Measurements from ENCODE around the gene HEMK1. TPM values are rescaled to one million over a fixed set of nuclear protein-coding genes. Genes with fewer than 3 reads are reported as not detected.

Gene HEMK1
- total RNA-seq, 1 experiment from 2014 or later = 12.5 TPM

- H3K4me1 Mint-ChIP-seq = peaks cover 9 to 15% of the 10 kb centered on the region in 2 experiments
- Histone ChIP-seq H4K91ac (ENCODE audit: insufficient read length, low read depth, low read length) (no peak overlapping the region), H3K56ac (ENCODE audit: insufficient read length, low read depth, low read length) (no peak overlapping the region), H3K18ac (ENCODE audit: insufficient read length, low read depth, low read length) (no peak overlapping the region), H2BK20ac (ENCODE audit: low read depth, low read length, poor library complexity, severe bottlenecking) (no peak overlapping the region), H3T11ph (ENCODE audit: low read length) (no peak overlapping the region), H4K8ac (replicated peaks; ENCODE audit: insufficient read length, low read depth, low read length) (no peak overlapping the region), H3K9ac (ENCODE audit: extremely low read depth, insufficient read length, low read length) (no peak overlapping the region), H3K27ac (ENCODE audit: insufficient read length, low read depth, low read length) (no peak overlapping the region), H3K4me1 (ENCODE audit: insufficient read depth, low read length) (no peaks in the 10 kb centered on the region), H2BK12ac (ENCODE audit: insufficient read length, low read depth, low read length) (no peak overlapping the region), H4K5ac (ENCODE audit: insufficient read length, low read depth, low read length) (no peak overlapping the region), H2AK5ac (ENCODE audit: insufficient read length, low read length) (no peak overlapping the region), H3K14ac (ENCODE audit: insufficient read depth, low read length) (no peak overlapping the region), H3K23me2 (ENCODE audit: insufficient read length, low read depth, low read length, poor library complexity, severe bottlenecking) (no peaks in the 10 kb centered on the region), H3K4me2 (ENCODE audit: insufficient read depth, insufficient read length, low read length) (no peak overlapping the region), H3K9me3 (ENCODE audit: control insufficient read depth, low read depth, low read length) (no peaks in the 10 kb centered on the region), H3K27me3 (ENCODE audit: insufficient read depth, low read length) (no peaks in the 10 kb centered on the region), H3K79me1 (ENCODE audit: insufficient read depth, low read depth, low read length, poor library complexity, severe bottlenecking) (no peaks in the 10 kb centered on the region), H4K20me1 (ENCODE audit: control insufficient read depth, insufficient read depth, insufficient read length) (peaks cover 5% of the 10 kb centered on the region), H3K79me2 (ENCODE audit: insufficient read depth, low read length) (no peaks in the 10 kb centered on the region), H2BK15ac (ENCODE audit: low read depth, low read length) (no peak overlapping the region), H3K23ac (ENCODE audit: insufficient read length, low read depth, low read length) (no peak overlapping the region), H2AFZ (ENCODE audit: low read length) (no peak overlapping the region), H3K4ac (ENCODE audit: low read depth, low read length) (no peak overlapping the region), H2BK5ac (ENCODE audit: insufficient read length, low read length) (no peak overlapping the region), H2BK120ac (ENCODE audit: low read depth, low read length, poor library complexity, severe bottlenecking) (no peak overlapping the region)
- peaks cover 12% of the 10 kb centered on the region for H3K27me3 Mint-ChIP-seq (ENCODE audit: low read depth)
- no CpG with 5 or more reads among the region's 7 CpGs for WGBS (ENCODE audit: extremely low coverage, insufficient read length, low lambda C conversion rate)
- H3K36me3 Mint-ChIP-seq (ENCODE audit: insufficient read depth in 1 of 3, low read depth in 3 of 3) = no peaks in the 10 kb centered on the region; a peak in 1 of 7 replicates
- no peak overlapping the region for H3K27ac Mint-ChIP-seq
- H3K9me3 Mint-ChIP-seq = no peaks in the 10 kb centered on the region
- H3K4me3 Mint-ChIP-seq = no peak overlapping the region
- TF ChIP-seq CTCF (conservative IDR thresholded peaks at IDR 0.05) = no peak
- no peak for DNase-seq
These were observed 11.4 kb upstream of the HEMK1 start for GRCh38 chr3:50557915-50558314.

Measured in H9 (cell line).